Ecto neural progenitor cell (in vitro differentiated cells): ENCODE data around the gene ME3.
"Not testable (repeated sequence)": the region's sequence is repeated elsewhere in the genome, so short reads cannot be mapped to it uniquely, and the experiment has no call there.

Experiments used
- DNase-seq: peaks from one replicate; pipeline ENCODE4 v3.0.0-alpha.2; 2018; ENCODE audit warnings: low spot score

The ME3 gene

GRCh38 chr11:86558841-86559240 lies 113.6 kb downstream of the ME3 start:
- DNase-seq = no peak

GRCh38 chr11:86558207-86558606 lies 114.2 kb downstream of the ME3 start:
- DNase-seq = no peak

- no peak for DNase-seq
Observed at GRCh38 chr11:86555866-86556265, 116.5 kb downstream of the ME3 start.

GRCh38 chr11:86555401-86555800 lies 117.0 kb downstream of the ME3 start:
- DNase-seq = no peak

- no peak for DNase-seq
Observed at GRCh38 chr11:86553265-86553664, 119.2 kb downstream of the ME3 start.

DNA sequence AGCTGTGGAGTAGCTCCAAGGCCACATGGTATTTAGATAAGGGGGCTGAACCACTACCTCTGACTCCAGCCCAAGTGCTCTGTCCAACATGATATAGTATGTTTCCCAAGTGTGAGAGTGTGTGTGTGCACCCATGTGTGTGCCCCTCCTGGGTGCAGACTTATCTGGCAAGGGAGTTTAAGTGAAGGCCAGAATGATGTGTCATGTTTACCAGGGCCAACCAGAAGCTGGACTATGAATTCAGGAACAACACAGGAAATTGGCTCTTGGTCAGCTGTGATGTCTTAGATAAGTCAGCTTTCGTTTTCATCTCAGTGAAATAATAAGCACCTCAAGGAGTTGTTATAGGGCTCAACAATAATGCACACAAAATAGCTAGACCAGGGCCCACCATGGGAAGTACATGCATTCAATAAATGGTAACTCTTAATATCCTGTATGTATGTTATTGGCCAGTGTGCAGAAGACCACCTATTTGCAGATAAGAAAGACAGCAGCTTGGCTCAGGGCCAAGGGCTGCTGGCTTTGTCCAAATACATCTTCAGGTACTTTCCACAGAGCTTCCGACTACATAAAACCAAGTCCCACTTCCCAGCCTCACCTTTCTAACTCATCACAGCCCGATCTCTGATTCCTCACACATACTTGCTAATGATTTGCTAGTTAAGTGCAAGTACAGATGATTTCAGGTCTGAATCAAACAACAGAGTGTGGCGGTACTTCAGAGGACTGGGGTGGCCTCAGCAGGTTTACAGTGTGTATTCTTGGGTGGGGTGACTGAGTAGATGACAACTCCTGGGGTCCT lies 120.9 kb downstream of the ME3 start:
- DNase-seq = peak; percentile 18

DNA sequence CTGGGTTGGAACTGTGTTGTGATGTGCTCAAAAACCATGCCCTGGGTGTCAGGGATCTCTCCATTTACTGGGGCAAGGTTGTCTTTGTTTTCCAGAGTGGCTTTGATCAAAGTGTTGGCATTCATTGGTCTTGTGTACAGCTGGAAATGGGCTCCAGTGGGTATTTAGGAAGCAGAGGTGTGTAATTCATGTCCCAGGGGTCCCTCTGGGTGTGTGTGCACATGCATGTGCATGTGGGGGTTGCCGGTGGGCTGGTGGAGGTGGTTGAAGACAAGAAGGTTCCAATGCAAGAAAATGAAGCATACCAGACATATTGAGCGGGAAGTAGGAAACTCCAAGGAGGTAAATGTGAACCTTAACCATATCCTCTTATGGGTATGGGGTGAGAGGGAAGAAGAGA lies 121.7 kb downstream of the ME3 start:
- no peak for DNase-seq

GRCh38 chr11:86548271-86548917 lies 124.0 kb downstream of the ME3 start:
- DNase-seq = no peak

DNA sequence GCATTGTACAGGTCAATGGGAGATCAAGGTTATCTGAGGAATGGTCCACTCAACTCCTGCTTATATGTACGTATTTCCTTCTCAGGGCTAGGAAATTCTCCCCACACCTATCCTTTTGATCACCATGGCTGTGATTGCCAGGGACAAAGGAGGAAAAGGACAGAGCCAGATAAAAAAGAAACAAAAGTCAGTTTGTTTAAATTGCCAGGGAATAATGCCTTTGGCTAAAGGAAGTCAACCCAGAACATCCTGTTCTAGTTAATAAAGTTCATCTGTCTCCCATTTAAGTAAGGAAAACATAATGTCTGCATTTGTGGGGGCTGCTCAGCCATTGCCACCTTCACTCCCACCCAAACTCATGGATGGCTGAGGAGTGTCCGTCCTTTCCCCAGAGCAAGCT lies 124.7 kb downstream of the ME3 start:
- DNase-seq = no peak

DNA sequence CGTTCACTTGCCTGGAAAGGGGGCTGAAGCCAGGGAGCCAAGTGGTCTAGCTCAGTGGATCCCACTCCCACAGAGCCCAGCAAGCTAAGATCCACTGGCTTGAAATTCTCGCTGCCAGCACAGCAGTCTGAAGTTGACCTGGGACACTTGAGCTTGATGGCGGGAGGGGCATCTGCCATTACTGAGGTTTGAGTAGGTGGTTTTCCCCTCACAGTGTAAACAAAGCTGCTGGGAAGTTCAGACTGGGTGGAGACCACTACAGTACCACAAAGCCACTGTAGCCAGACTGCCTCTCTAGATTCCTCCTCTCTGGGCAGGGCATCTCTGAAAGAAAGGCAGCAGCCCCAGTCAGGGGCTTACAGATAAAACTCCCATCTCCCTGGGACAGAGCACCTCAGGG lies 131.1 kb downstream of the ME3 start:
- DNase-seq = not testable (repeated sequence)

GRCh38 chr11:86538223-86538548 lies 134.2 kb downstream of the ME3 start:
- no peak for DNase-seq

DNA sequence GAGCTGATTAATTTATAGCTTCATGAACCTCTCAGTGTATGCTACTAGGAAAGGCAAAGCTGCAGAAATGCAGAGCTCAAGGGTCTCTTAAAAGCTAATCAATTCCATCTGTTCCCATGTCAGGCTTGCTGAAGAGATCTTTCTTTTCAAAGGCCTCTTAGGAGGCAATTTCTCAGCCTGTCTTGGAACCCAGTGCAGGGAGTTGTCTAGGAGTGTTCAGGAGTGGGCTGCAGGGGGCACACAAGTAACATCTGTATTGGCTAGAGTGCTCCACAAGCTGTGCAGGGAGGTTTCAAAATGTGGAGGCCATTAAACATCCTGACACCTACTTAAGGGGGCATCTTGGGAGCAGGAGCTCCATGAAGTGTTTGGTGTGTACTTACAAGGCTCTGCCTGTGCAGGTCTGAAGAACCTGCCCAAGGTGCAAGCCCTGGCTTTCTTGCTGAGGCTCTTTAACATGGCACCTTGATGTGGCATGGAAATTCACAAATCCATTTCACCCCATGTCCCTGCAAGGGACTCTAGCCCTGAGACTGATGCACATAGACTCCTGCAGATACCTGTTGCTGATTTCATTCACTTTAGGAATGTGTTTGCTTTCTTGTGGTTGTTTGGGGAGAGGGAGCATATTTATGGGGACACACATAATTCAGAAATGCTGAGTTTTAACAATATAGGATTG lies 134.7 kb downstream of the ME3 start:
- no peak for DNase-seq

DNA sequence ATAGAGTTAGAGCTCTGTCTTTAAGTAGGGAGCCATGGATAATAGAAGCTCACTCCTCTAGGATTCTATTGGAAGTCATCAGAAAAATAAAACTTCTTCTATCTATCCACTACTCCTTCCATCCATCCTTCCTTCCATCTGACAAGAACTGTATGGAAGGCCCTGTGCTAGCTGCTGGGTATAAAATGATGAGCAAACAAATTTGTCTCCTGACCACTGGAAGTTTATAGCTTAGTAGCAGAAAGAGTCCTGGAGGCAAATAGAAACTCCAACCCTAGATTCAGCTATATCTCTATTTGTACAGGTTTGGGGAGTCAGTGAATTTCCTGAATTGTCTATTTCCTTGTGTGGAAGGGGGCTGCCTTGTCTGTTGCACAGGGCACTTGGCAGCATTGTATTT lies 136.6 kb downstream of the ME3 start:
- no peak for DNase-seq

GRCh38 chr11:86524620-86525352 lies 147.6 kb downstream of the ME3 start:
- DNase-seq = no peak

DNA sequence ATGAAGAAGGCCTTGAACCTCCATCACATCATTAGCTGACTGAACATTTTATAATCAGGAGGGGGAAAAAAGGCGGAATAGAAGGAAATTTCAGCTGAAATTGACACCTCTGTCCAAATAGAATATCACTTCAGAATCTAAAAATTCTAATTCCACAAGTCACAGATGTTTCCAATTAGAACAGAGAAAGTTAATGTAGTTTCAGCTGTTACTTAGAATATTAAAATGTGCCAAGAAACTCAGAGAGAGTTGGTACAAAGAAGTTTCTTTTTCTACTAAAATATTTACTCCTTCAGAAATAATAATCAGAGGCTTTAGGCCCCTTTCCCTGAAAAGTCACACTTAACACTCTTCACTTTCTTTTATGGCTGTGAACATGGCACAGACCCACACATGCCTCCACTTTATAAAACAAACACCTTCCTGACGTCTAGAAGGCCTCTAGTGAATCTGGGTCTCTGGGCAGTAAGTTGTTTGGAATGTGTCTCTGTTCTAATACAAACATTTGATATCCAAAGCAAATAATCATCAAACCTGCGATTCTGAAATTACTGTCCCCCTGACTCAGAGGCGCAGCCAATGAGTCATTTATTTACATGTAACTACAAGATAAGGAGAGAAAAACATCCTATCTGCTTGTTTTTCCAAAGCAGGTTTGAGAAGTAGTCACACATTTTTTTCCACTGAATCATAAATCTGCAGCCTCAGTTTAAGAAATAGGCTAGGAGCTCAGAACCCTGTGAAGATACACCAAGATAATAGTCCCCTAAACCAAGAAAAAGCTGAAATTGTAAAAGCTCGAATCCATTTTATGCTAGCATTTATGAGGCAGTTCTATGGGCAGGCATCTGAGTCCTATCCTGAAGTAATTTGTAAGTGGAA lies 148.4 kb downstream of the ME3 start:
- DNase-seq = no peak

DNA sequence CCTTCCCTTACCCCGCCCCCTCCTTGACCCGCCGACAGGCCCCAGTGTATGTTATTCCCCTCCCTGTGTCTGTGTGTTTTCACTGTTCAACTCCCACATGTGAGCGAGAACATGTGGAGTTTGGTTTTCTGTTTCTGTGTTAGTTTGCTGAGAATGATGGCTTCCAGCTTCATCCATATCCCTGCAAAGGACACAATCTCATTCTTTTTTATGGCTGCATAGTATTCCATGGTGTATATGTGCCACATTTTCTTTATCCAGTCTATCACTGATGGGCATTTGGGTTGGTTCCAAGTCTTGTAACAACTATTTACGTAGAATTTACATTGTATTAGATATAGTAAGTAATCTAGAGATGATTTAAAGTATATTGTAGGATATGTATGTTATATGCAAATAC lies 149.9 kb downstream of the ME3 start:
- not testable (repeated sequence) for DNase-seq

- no peak for DNase-seq
Observed at GRCh38 chr11:86519064-86519911, 153.1 kb downstream of the ME3 start.

GRCh38 chr11:86518211-86518610 lies 154.2 kb downstream of the ME3 start:
- DNase-seq = no peak

- DNase-seq = no peak
Observed at GRCh38 chr11:86517557-86517956, 154.9 kb downstream of the ME3 start.

DNA sequence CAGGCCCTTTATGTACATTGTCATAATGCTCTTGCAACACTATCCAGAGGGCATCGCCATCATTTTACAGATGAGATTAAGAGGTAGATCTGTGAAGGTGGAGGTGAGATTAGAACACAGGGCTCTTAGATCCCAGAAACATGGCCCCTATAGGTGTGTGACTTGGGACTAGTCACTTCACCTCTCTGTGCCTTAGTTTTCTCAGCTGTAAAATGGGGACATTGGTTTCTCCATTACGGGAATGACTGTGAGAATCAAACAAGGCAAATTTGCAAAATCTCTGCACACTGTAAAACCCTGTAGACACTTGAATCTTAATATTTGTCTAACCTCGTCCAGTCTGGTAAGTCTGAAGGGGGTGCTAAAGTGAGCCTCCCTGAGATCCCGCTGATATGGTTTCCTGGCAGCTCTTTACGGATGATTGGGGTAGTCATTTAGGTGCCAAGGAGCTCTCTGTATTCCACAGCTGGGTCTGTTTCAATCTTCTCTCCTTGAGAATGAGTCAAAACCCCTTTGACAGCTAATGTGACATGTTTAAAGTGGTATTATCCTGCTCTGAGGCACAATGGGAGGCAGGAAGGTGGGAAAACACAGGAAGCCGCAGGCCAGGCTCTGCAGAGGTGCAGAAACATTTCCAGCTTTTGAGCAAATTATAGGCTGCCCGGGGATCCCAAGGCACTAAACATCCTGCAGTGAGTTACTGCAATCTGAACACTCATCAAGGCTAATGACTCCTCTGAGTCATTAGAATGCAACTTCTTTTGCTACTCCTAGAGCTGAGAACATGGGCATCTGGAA lies 156.9 kb downstream of the ME3 start:
- DNase-seq = no peak
